H1 (cell line): ENCODE results near the gene PAF1. TPM values are rescaled to one million over a fixed set of nuclear protein-coding genes. Genes with fewer than 3 reads are reported as not detected.

Source experiments
- ASH2L ChIP-seq: fragments of 200-600, 300-600 bp; sonication (generic); IDR thresholded peaks from one replicate; pipeline ENCODE4 v1.7.1; 2017; ENCODE audit warnings: low read length
- ATF2 ChIP-seq: IDR thresholded peaks from 2 replicates; pipeline ENCODE4 v1.6.1; 2012; ENCODE audit warnings: low read length, inconsistent platforms
- BCL11A ChIP-seq, 2 experiments: IDR thresholded peaks; one replicate each; pipeline ENCODE4 v1.6.1; 2011; ENCODE audit warnings: low read depth in 2 of 2, low read length in 2 of 2, mild to moderate bottlenecking in 2 of 2
- BRCA1 ChIP-seq: IDR thresholded peaks from 2 replicates; pipeline ENCODE4 v1.6.1; 2012; ENCODE audit warnings: low read depth, low read length, improper control_type of control experiment
- CTCF ChIP-seq, 3 experiments: IDR thresholded peaks; 1 replicate in 2 of 3; 2 replicates in 1 of 3; pipeline versions ENCODE4 v1.5.1 to v1.6.1; 2011; ENCODE audit warnings: low read length in 3 of 3, mild to moderate bottlenecking in 3 of 3, inconsistent platforms in 2 of 3, low read depth in 1 of 3, moderate library complexity in 1 of 3; ENCODE audit not compliant: insufficient read depth in 1 of 3; ENCODE audit errors: control extremely low read depth in 1 of 3
- EGR1 ChIP-seq: IDR thresholded peaks from 2 replicates; pipeline ENCODE4 v1.6.1; 2011; ENCODE audit warnings: low read depth, low read length, borderline replicate concordance
- FOSL1 ChIP-seq: IDR thresholded peaks from 2 replicates; pipeline ENCODE4 v1.6.1; 2011; ENCODE audit warnings: mild to moderate bottlenecking, low read depth, low read length, moderate library complexity; ENCODE audit not compliant: insufficient read depth
- JUND ChIP-seq: IDR thresholded peaks from 2 replicates; pipeline ENCODE4 v1.6.1; 2011; ENCODE audit warnings: mild to moderate bottlenecking, improper control_type of control experiment, low read length
- KDM5A ChIP-seq: fragments of 200-600 bp; IDR thresholded peaks from 2 replicates; pipeline ENCODE4 v1.7.1; 2012; ENCODE audit warnings: mild to moderate bottlenecking, low read length, inconsistent platforms, mixed read lengths
- NANOG ChIP-seq: IDR thresholded peaks from 2 replicates; pipeline ENCODE4 v1.6.1; 2011; ENCODE audit warnings: low read length, low read depth, mild to moderate bottlenecking, inconsistent platforms; ENCODE audit not compliant: insufficient read depth, poor library complexity, severe bottlenecking
- POU5F1 ChIP-seq: IDR thresholded peaks from 2 replicates; pipeline ENCODE4 v1.6.1; 2011; ENCODE audit warnings: low read depth, mild to moderate bottlenecking, low read length, moderate library complexity
- RAD21 ChIP-seq, 2 experiments: IDR thresholded peaks in 1 of 2; conservative IDR thresholded peaks in 1 of 2; 2 replicates each; pipeline ENCODE4 v1.6.1; 2011; ENCODE audit warnings: low read depth in 2 of 2, low read length in 2 of 2, improper control_type of control experiment in 1 of 2, inconsistent platforms in 1 of 2, mild to moderate bottlenecking in 1 of 2, moderate library complexity in 1 of 2
- RFX5 ChIP-seq: IDR thresholded peaks from 2 replicates; pipeline ENCODE4 v1.6.1; 2011; ENCODE audit warnings: low read depth, low read length, improper control_type of control experiment, borderline replicate concordance
- SAP30 ChIP-seq: fragments of 300-600 bp; sonication (generic); IDR thresholded peaks from 2 replicates; pipeline ENCODE4 v1.7.1; 2012; ENCODE audit warnings: low read length, moderate library complexity, mild to moderate bottlenecking, inconsistent platforms; ENCODE audit not compliant: insufficient read depth, insufficient replicate concordance
- SIX5 ChIP-seq: IDR thresholded peaks from 2 replicates; pipeline ENCODE4 v1.6.1; 2011; ENCODE audit warnings: mild to moderate bottlenecking, low read depth, low read length
- TAF7 ChIP-seq: optimal IDR thresholded peaks from 2 replicates; pipeline ENCODE3; 2011; ENCODE audit warnings: low read depth, mild to moderate bottlenecking, inconsistent platforms, low read length, moderate library complexity, borderline replicate concordance
- YY1 ChIP-seq: IDR thresholded peaks from 2 replicates; pipeline ENCODE4 v1.6.1; 2011; ENCODE audit warnings: low read depth, mild to moderate bottlenecking, low read length
- polyA plus RNA-seq, 7 experiments: library from polyadenylated mRNA; depleted of rRNA in 3 of 7; stranded (reverse) in 5 of 7; unstranded in 2 of 7; fragments of >200 nt in 5 of 7; fragments of 200-250 nt in 2 of 7; gene quantifications; 1 replicate in 5 of 7; 2 replicates in 1 of 7; 4 replicates in 1 of 7; pipeline versions ENCODE4 v1.2.1 to v1.2.3, GENCODE V29; 2011 to 2013; ENCODE audit warnings: missing spikeins in 2 of 7, mixed read lengths in 2 of 7
- total RNA-seq: library from RNA; stranded (reverse); fragmentation: NEBNext Ultra II Directional; extraction: Animal tissue kit (Norgen Biotek cat#: 25700); gene quantifications from 2 replicates; pipeline ENCODE4 v1.2.1, GENCODE V29; 2021

Gene PAF1
- total and polyA plus RNA-seq, 2 of the 8 experiments (the other 6 are each of a cell fraction or from before 2014, with no cell fraction given), result 31.4 to 58.6 TPM

- TF ChIP-seq RAD21 (IDR thresholded peaks at IDR 0.05 in 1 of 2, conservative IDR thresholded peaks at IDR 0.05 in 1 of 2; ENCODE audit: low read depth in 2 of 2, low read length in 2 of 2) (no peak), RFX5 (no peak), KDM5A (no peak), FOSL1 (no peak), NANOG (no peak), SIX5 (no peak), EGR1 (peak; percentile 98), BRCA1 (no peak), YY1 (no peak), ASH2L (peak; percentile 65), CTCF (IDR thresholded peaks at IDR 0.05; ENCODE audit: control extremely low read depth in 1 of 3, insufficient read depth in 1 of 3, low read depth in 1 of 3, low read length in 3 of 3) (no peak), TAF7 (peak; percentile 63), BCL11A (IDR thresholded peaks at IDR 0.05; ENCODE audit: low read depth in 2 of 2, low read length in 2 of 2) (no peak), ATF2 (no peak), JUND (no peak), SAP30 (no peak), POU5F1 (no peak)
Measured at GRCh38 chr19:39402346-39403300, 11.7 kb upstream of the PAF1 start (continued).
